ENCODE data around the gene KBTBD4.

The KBTBD4 gene

GRCh38 chr11:47578524-47579494 is at the start of gene KBTBD4, which contains the start of gene NDUFS3:
Gene KBTBD4 (minus strand): TSS chr11:47578970. CDS start chr11:47578951, 19 bp downstream.
Gene NDUFS3 (plus strand): TSS chr11:47579074. CDS start chr11:47579092, 18 bp downstream.
- DNase-seq (ENCODE audit: low read depth in 2 of 2, low spot score in 1 of 2): peak; percentile 67 to 77

GRCh38 chr11:47628026-47628425 is 49.3 kb upstream of the KBTBD4 start:
- DNase-seq (ENCODE audit: low read depth in 2 of 2, low spot score in 1 of 2): no peak

GRCh38 chr11:47626234-47626633 is 47.5 kb upstream of the KBTBD4 start:
- DNase-seq (ENCODE audit: low read depth in 2 of 2, low spot score in 1 of 2): no peak

- DNase-seq (ENCODE audit: low read depth in 2 of 2, low spot score in 1 of 2): no peak
These were observed 42.1 kb upstream of the KBTBD4 start for GRCh38 chr11:47620836-47621378.

- no peak for DNase-seq (ENCODE audit: low read depth in 2 of 2, low spot score in 1 of 2)
These were observed 38.6 kb upstream of the KBTBD4 start for GRCh38 chr11:47617417-47617809.

- DNase-seq (ENCODE audit: low read depth in 2 of 2, low spot score in 1 of 2): no peak
These were observed 38.1 kb upstream of the KBTBD4 start for GRCh38 chr11:47616726-47617416.

- DNase-seq (ENCODE audit: low read depth in 2 of 2, low spot score in 1 of 2): no peak
These were observed 36.5 kb upstream of the KBTBD4 start for GRCh38 chr11:47615249-47615648.

- no peak for DNase-seq (ENCODE audit: low read depth in 2 of 2, low spot score in 1 of 2)
These were observed 32.6 kb upstream of the KBTBD4 start for GRCh38 chr11:47611348-47611794.

- DNase-seq (ENCODE audit: low read depth in 2 of 2, low spot score in 1 of 2): no peak
These were observed 30.9 kb upstream of the KBTBD4 start for GRCh38 chr11:47609675-47610074.

- no peak for DNase-seq (ENCODE audit: low read depth in 2 of 2, low spot score in 1 of 2)
These were observed 28.6 kb upstream of the KBTBD4 start for GRCh38 chr11:47607380-47607779.

GRCh38 chr11:47606731-47607130 is 28.0 kb upstream of the KBTBD4 start:
- no peak for DNase-seq (ENCODE audit: low read depth in 2 of 2, low spot score in 1 of 2)

- DNase-seq (ENCODE audit: low read depth in 2 of 2, low spot score in 1 of 2): no peak
These were observed 27.2 kb upstream of the KBTBD4 start for GRCh38 chr11:47605921-47606320.

GRCh38 chr11:47603295-47603694 is 24.5 kb upstream of the KBTBD4 start:
- DNase-seq (ENCODE audit: low read depth in 2 of 2, low spot score in 1 of 2): no peak

- no peak for DNase-seq (ENCODE audit: low read depth in 2 of 2, low spot score in 1 of 2)
These were observed 21.1 kb upstream of the KBTBD4 start for GRCh38 chr11:47599902-47600301.

GRCh38 chr11:47595967-47596366 is 17.2 kb upstream of the KBTBD4 start:
- DNase-seq (ENCODE audit: low read depth in 2 of 2, low spot score in 1 of 2): no peak

GRCh38 chr11:47595029-47595428 is 16.3 kb upstream of the KBTBD4 start:
- DNase-seq (ENCODE audit: low read depth in 2 of 2, low spot score in 1 of 2): no peak

GRCh38 chr11:47593934-47594855 is 15.4 kb upstream of the KBTBD4 start, which contains the start of gene C1QTNF4:
Gene C1QTNF4 (minus strand): TSS chr11:47594411. CDS start chr11:47590810, 3,601 bp downstream.
- DNase-seq (ENCODE audit: low read depth in 2 of 2, low spot score in 1 of 2): no peak

- DNase-seq (ENCODE audit: low read depth in 2 of 2, low spot score in 1 of 2): no peak
These were observed 14.7 kb upstream of the KBTBD4 start for GRCh38 chr11:47593492-47593933.

- no peak for DNase-seq (ENCODE audit: low read depth in 2 of 2, low spot score in 1 of 2)
These were observed 14.2 kb upstream of the KBTBD4 start for GRCh38 chr11:47592970-47593369.

- DNase-seq (ENCODE audit: low read depth in 2 of 2, low spot score in 1 of 2): no peak
These were observed 13.5 kb upstream of the KBTBD4 start for GRCh38 chr11:47592251-47592650.

All from stimulated activated CD8-positive, alpha-beta memory T cell treated with anti-CD3 and anti-CD28 coated beads, Interleukin-4, amount 100 ng/mL, for 4 hours (primary cell).